PC-9 (cell line): ENCODE data around the gene B3GALT6.

Experiments
- EZH2 ChIP-seq: fragments of 200-600 bp; sonication (generic); IDR thresholded peaks from 2 replicates; pipeline ENCODE4 v1.8.0; 2017; ENCODE audit warnings: antibody characterized with exemption, low read depth
- TF ChIP-seq, protein P1 (sequence below): fragments of 200-600 bp; sonication (generic); conservative IDR thresholded peaks from 2 replicates; pipeline ENCODE4 v1.6.1; 2017; ENCODE audit warnings: mixed run types, antibody characterized with exemption, mild to moderate bottlenecking, moderate library complexity

DNA sequence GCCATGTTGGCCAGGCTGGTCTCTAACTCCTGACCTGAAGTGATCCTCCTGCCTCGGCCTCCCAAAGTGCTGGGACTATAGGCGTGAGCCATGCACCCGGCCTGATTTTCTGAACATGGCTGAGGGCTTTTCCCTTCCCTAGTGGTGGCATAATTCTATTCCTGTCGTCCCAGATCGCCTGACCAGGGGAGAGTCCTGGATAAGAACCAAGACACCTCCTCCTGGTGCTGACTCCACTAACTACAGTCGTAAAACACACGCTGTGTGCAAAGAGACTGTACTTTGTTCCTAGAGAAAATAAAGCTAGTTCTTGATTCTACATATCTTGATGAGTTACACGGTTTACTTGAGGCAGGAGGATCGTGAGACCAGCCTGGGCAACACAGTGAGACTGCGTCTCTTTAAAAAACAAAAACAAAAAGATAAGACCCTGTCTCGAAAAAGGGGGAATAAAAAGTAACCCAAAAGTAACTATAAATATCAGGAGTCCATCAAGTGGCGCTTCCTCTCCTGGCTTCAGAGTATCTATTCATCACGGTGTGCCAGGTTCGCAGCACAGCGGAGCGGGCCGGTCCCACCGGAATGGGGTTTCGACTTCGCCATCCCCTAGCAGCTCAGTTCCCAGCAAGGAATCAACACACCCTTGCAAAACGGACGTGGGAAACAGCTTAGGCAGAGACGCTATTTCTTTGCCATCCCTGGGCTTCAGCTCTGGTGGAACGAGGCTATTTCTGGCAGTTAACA is 1.2 kb upstream of the B3GALT6 start:
- TF ChIP-seq, protein P1, sequence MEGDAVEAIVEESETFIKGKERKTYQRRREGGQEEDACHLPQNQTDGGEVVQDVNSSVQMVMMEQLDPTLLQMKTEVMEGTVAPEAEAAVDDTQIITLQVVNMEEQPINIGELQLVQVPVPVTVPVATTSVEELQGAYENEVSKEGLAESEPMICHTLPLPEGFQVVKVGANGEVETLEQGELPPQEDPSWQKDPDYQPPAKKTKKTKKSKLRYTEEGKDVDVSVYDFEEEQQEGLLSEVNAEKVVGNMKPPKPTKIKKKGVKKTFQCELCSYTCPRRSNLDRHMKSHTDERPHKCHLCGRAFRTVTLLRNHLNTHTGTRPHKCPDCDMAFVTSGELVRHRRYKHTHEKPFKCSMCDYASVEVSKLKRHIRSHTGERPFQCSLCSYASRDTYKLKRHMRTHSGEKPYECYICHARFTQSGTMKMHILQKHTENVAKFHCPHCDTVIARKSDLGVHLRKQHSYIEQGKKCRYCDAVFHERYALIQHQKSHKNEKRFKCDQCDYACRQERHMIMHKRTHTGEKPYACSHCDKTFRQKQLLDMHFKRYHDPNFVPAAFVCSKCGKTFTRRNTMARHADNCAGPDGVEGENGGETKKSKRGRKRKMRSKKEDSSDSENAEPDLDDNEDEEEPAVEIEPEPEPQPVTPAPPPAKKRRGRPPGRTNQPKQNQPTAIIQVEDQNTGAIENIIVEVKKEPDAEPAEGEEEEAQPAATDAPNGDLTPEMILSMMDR: peak; percentile 52
- no peak for TF ChIP-seq EZH2
